ENCODE measurements around the gene UBE2E2.
"Not testable (repeated sequence)": the region's sequence is repeated elsewhere in the genome, so short reads cannot be mapped to it uniquely, and the experiment has no call there.

The UBE2E2 gene

DNA sequence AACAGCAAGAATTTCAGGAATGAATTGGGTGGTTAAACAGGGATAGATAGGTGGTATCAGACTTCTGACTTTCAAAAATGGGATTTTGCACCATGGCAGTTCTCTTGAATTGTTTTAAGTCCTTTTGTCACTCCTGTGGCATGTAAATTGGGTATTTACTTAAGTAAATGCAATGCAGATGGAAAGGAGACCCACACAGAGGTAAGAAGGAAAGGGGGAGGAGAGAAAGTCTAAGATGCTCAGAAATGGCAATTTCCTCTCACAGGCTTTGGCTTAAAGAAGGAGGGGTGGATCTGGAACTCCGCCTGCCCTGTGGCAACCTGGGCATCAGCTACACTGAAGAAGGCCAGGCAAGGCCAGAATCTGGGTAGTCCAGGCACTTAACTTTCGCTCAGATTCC is 405.5 kb downstream of the UBE2E2 start:
- no peak for DNase-seq (ENCODE audit: low read depth in 2 of 2, low spot score in 1 of 2)

DNA sequence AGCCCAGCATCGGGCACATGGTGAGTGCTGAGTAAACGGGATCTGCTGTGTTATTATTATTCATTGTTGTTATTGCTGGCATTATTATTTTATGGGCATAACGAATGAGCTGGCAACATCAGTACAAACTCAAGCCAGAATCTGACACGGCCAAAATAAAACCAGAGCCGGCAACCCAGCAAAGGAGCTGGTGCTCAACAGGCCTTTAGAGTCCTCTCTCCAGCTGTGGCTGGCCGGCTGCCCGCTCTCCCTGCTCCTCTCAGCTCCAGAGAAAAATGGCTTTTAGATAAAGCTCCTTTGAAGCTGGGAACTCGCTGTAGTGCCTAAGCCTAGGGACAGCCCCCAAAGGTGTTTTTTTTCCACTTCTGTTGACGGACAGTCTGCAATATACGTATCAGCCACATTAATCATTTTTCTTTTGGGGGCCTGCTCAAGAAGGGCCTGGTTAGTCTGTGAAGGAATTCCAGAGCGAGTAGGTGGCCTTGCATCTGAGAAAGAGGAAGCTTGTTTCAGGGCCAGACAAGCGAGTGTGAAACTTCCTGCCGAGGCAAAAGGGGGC is 408.7 kb downstream of the UBE2E2 start:
- no peak for DNase-seq (ENCODE audit: low read depth in 2 of 2, low spot score in 1 of 2)

DNA sequence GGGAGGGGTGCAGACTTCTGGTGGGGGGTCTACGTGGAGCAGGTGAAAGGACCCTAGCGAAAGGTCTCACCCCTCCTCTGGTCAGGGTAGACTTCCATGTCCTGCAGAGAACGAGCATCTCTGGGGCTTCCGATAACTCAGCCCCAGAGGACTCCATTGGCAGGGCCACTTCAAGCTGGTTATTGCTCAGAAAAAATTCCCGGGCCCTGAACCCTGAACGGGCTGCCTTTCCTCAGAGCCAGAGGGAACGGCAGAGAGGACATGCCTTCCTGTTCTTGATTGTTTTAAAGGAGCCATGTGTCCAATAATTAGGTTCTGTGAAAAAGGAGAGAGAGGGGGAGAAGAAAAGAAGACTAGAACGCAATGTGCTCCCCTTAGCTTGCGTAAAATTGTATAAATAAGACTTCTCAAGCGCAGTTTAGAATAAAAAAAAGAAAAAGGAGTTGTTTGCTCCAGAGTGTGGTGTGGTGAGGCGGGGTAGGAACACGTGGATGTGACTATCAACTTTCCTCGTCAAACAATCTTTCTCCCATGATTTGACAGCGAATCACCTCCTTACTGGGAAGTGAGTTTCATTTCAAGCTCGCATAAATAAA is 409.3 kb downstream of the UBE2E2 start:
- no peak for DNase-seq (ENCODE audit: low read depth in 2 of 2, low spot score in 1 of 2)

- no peak for DNase-seq (ENCODE audit: low read depth in 2 of 2, low spot score in 1 of 2)
Measured at GRCh38 chr3:23615068-23615467, 411.9 kb downstream of the UBE2E2 start.

- not testable (repeated sequence) for DNase-seq (ENCODE audit: low read depth in 2 of 2, low spot score in 1 of 2)
Measured at GRCh38 chr3:23618475-23618874, 415.3 kb downstream of the UBE2E2 start.

DNA sequence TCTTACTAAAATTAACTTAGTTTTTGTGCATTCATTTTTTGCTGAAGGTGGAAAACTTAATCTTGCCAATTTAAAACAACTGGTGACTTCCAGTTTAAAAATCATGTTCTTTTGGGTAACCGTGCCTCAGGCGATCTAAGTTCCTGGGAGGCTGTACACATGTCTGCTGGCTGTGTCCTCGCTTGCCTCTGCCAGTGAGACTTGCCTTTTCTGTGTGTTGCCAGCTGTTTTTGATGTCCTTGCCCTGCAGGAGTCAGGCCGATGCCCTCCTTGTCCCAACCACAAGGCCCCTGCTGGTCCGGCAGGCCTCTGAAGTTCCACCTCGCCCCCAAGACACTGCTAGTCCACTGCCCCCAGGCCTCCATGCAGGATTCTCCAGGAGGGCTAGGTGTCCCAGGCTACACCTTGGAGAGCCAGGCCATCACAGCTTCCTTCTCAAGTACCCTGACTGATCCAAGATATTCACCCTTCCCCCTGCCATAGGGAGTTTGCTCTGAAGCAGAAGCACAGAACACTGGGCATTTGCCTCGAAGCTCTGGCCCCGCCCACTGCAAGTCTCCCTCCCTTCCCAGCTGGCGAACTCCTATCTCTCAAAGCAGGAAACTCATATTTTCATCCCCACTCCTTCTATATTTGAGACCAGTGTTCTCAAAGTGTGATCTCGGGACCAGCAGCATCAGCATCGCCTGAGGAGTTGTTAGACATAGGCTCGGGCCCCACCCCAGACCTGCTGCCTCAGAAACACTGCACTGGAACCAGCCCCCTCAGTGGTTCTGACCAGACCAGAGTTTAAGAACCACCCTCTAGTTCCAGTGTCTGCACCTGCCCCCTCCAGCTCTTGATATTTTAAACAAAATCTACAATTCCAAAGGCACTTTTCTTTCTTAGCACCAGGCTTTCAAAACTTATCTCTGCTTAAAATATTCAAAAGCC is 416.8 kb downstream of the UBE2E2 start:
- no peak for DNase-seq (ENCODE audit: low read depth in 2 of 2, low spot score in 1 of 2)

- DNase-seq (ENCODE audit: low read depth in 2 of 2, low spot score in 1 of 2): no peak
Measured at GRCh38 chr3:23620638-23621015, 417.5 kb downstream of the UBE2E2 start.

DNA sequence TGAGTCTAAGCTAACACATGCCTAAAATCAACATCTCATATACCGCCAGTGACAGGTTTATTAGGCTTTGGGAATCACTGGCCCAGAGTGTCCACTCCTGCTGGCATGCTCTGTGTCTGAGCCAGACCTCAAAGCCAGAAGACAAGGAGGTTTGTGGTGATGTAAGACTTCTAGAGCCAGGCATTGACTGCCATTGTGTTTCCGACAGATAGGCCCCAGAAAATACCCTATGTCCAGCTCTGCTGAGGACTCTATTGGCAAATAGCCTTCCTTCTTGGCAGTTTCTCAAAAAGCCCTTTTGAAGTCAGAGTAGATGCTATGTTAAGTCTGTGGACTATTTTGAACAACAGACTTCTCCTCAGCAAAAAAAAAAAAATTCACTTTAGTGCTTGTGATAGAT is 420.7 kb downstream of the UBE2E2 start:
- DNase-seq (ENCODE audit: low read depth in 2 of 2, low spot score in 1 of 2): no peak

DNA sequence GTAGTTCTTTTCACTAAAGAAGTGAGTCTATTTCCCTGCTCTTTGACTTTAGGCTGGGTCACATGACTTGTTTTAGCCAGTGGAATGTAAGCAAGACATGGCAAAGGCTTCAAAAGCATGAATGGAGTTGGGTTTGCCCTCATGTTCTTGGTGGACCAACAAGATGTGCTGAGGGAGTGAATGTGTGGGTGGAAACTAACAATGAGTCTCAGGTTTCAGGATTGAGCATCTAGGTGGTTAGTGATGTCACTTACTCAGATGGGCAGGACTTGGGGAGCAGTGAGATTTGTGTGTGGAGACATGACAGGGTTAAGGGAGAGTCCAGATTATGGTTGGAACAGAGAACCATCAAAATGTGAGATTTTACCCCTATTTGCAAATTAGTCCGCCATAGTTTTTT is 421.2 kb downstream of the UBE2E2 start:
- no peak for DNase-seq (ENCODE audit: low read depth in 2 of 2, low spot score in 1 of 2)

DNA sequence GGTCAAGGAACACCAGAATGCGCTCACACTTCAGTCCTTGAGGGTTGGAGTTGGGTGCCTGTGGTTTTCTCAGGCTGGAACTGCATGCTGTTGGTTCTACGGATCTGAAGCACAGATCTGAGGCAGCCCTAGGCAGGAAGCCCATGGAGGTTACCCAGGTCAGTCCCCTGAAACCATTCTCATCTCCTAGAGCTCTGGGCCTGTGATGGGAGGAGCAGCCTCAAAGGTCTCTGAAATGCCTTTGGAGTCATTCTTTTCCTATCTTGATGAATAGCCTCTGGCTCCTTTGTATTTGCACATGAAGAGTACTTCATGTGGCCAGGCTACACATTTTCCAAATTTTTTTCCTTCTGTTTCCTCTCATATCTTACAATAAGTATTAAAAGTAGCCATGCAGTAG is 423.3 kb downstream of the UBE2E2 start:
- no peak for DNase-seq (ENCODE audit: low read depth in 2 of 2, low spot score in 1 of 2)

DNA sequence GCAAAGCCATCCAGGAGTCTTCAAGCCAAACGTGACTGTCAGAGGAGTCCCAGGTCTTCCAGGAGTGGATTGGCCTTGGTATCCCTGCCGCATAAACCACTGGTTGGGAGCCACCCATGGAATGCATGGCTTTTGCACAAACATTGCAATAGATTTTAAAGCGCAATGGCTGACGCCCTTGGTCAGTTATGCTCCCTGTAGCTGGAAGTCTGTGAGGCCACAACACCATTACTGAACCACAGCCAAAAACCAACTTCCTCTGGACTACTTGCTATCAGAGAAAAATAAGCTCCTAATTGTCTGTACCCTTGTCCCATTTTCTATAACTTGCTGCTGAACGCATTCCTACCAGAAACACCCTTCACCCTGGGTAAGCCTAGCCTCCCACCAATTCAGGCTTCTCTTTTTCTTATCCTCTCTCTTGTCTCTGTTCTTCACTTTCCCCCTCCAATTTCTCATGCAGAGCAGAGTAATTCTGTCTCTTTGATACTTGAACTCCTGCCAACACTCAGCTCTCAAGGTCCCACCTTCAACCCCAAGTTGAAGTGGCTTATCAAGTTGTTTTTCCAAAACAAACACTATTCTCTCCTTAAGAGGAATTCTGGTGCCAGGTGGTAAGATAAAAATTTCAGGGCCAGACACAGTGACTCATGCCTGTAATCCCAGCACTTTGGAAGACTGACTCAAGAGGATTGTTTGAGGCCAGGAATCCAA is 426.2 kb downstream of the UBE2E2 start:
- DNase-seq (ENCODE audit: low read depth in 2 of 2, low spot score in 1 of 2): no peak

DNA sequence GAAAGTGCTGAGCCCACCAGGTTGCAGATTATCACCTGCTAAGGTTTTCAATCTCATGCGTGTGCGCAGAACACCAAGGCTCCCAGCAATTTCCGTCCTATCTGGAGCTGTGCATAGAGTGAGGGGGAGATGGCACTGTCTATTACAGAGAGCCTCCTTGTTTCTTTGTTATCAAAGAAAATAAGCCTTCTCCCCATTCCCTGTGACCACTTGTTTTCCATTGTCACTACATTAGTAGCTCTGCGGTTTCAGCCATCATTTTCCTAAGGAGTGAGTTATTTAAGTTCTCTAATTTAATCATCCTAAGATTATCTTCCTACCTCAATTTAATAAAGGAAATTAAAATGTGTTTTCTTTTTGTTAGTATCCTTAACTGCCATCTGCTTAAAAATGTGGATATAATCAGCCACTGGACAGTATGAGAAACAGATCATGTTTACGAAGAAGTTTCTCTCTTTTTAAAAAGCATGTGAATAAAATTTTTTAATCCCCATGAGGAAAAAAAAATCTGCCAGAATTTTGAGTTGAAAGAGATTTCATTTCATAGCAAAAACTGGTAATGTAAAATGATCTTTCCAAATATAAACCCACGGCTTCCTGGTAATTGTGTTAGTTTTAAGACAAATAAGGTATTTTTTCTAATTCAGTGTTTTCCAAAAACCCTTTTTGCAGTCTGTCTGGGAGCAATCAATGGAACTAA is 430.3 kb downstream of the UBE2E2 start:
- no peak for DNase-seq (ENCODE audit: low read depth in 2 of 2, low spot score in 1 of 2)

GRCh38 chr3:23637339-23637738 is 434.2 kb downstream of the UBE2E2 start:
- no peak for DNase-seq (ENCODE audit: low read depth in 2 of 2, low spot score in 1 of 2)

GRCh38 chr3:23640471-23641146 is 437.5 kb downstream of the UBE2E2 start:
- DNase-seq (ENCODE audit: low read depth in 2 of 2, low spot score in 1 of 2): no peak
